ENCODE data around the gene SORL1.

The SORL1 gene

GRCh38 chr11:121472312-121472711 is 20.2 kb downstream of the SORL1 start:
- Histone ChIP-seq H3K27me3 (no peaks in the 10 kb centered on the region), H3K9me3 (no peaks in the 10 kb centered on the region), H3K4me1 (ENCODE audit: control insufficient read depth in 1 of 2, insufficient read depth in 1 of 2, low read depth in 1 of 2, low read length in 1 of 2) (peaks cover 69 to 73% of the 10 kb centered on the region in 2 experiments), H3K4me3 (ENCODE audit: low read depth in 1 of 2, low read length in 1 of 2) (no peak overlapping the region), H3K27ac (peak overlapping the region; percentile 75), H3K36me3 (peaks cover 87% of the 10 kb centered on the region)
- TF ChIP-seq CTCF (IDR thresholded peaks at IDR 0.05), result no peak

- H3K9me3 ChIP-seq, result no peaks in the 10 kb centered on the region
- H3K27ac ChIP-seq, result peak overlapping the region; percentile 30
- no peaks in the 10 kb centered on the region for H3K27me3 ChIP-seq
- TF ChIP-seq CTCF (IDR thresholded peaks at IDR 0.05), result no peak
- H3K36me3 ChIP-seq, result peaks cover 96% of the 10 kb centered on the region
- peaks cover 64 to 71% of the 10 kb centered on the region in 2 experiments for H3K4me1 ChIP-seq (ENCODE audit: control insufficient read depth in 1 of 2, insufficient read depth in 1 of 2, low read depth in 1 of 2, low read length in 1 of 2)
- no peak overlapping the region for H3K4me3 ChIP-seq (ENCODE audit: low read depth in 1 of 2, low read length in 1 of 2)
These were observed 21.1 kb downstream of the SORL1 start for GRCh38 chr11:121473064-121473777.

- Histone ChIP-seq H3K4me3 (ENCODE audit: low read depth in 1 of 2, low read length in 1 of 2) (no peak overlapping the region), H3K36me3 (peaks cover 98% of the 10 kb centered on the region), H3K27ac (peak overlapping the region; percentile 59), H3K4me1 (ENCODE audit: control insufficient read depth in 1 of 2, insufficient read depth in 1 of 2, low read depth in 1 of 2, low read length in 1 of 2) (peaks cover 65 to 71% of the 10 kb centered on the region in 2 experiments), H3K9me3 (no peaks in the 10 kb centered on the region), H3K27me3 (no peaks in the 10 kb centered on the region)
- TF ChIP-seq CTCF (IDR thresholded peaks at IDR 0.05), result no peak
These were observed 22.6 kb downstream of the SORL1 start for GRCh38 chr11:121474680-121475079.

GRCh38 chr11:121476379-121477032 is 24.4 kb downstream of the SORL1 start:
- Histone ChIP-seq H3K9me3 (no peaks in the 10 kb centered on the region), H3K36me3 (peaks cover 98% of the 10 kb centered on the region), H3K27ac (peak overlapping the region; percentile 59), H3K27me3 (no peaks in the 10 kb centered on the region), H3K4me1 (ENCODE audit: control insufficient read depth in 1 of 2, insufficient read depth in 1 of 2, low read depth in 1 of 2, low read length in 1 of 2) (peaks cover 67 to 71% of the 10 kb centered on the region in 2 experiments), H3K4me3 (ENCODE audit: low read depth in 1 of 2, low read length in 1 of 2) (no peak overlapping the region)
- no peak for TF ChIP-seq CTCF (IDR thresholded peaks at IDR 0.05)

GRCh38 chr11:121478226-121478894 is 26.2 kb downstream of the SORL1 start:
- H3K4me1 ChIP-seq (ENCODE audit: control insufficient read depth in 1 of 2, insufficient read depth in 1 of 2, low read depth in 1 of 2, low read length in 1 of 2), result peaks cover 73 to 77% of the 10 kb centered on the region in 2 experiments
- TF ChIP-seq CTCF (IDR thresholded peaks at IDR 0.05), result no peak
- H3K27me3 ChIP-seq, result no peaks in the 10 kb centered on the region
- H3K27ac ChIP-seq, result peak overlapping the region; percentile 80
- no peaks in the 10 kb centered on the region for H3K9me3 ChIP-seq
- H3K4me3 ChIP-seq (ENCODE audit: low read depth in 1 of 2, low read length in 1 of 2), result peak overlapping the region in 1 of 2 experiments; percentile 17
- peaks cover 99% of the 10 kb centered on the region for H3K36me3 ChIP-seq
